Liver (tissue), 9 donors: ENCODE measurements around the gene ETS1. TPM values are rescaled to one million over a fixed set of nuclear protein-coding genes. Genes with fewer than 3 reads are reported as not detected.

ENCODE experiments used
- DNase-seq: peaks from one replicate; pipeline ENCODE4 v3.0.0-alpha.2; 2017; ENCODE audit warnings: low spot score
- H3K27ac ChIP-seq, 2 donors: one replicate each; pipeline ENCODE4 v1.7.0; 2013; ENCODE audit warnings: inconsistent platforms in 2 of 2, low read length in 2 of 2, control low read depth in 1 of 2, low read depth in 1 of 2, mild to moderate bottlenecking in 1 of 2
- H3K27me3 ChIP-seq, 4 donors: one replicate each; pipeline versions ENCODE4 v1.6.1 to v1.7.0; 2013; ENCODE audit warnings: low read length in 3 of 4, inconsistent platforms in 1 of 4, mild to moderate bottlenecking in 1 of 4, moderate library complexity in 1 of 4; ENCODE audit not compliant: control insufficient read depth in 4 of 4, insufficient read depth in 4 of 4
- H3K36me3 ChIP-seq, 4 donors: one replicate each; pipeline versions ENCODE4 v1.6.1 to v1.7.0; 2013; ENCODE audit warnings: low read length in 3 of 4, mild to moderate bottlenecking in 3 of 4, low read depth in 1 of 4, moderate library complexity in 1 of 4; ENCODE audit not compliant: control insufficient read depth in 4 of 4, insufficient read depth in 3 of 4
- H3K4me1 ChIP-seq, 4 donors: one replicate each; pipeline versions ENCODE4 v1.6.1 to v1.7.0; 2013; ENCODE audit warnings: low read length in 3 of 4, mild to moderate bottlenecking in 3 of 4, moderate library complexity in 1 of 4; ENCODE audit not compliant: control insufficient read depth in 4 of 4, insufficient read depth in 4 of 4
- H3K4me3 ChIP-seq, 3 donors: one replicate each; pipeline versions ENCODE4 v1.6.1 to v1.7.0; 2013; ENCODE audit warnings: low read length in 3 of 3, control low read depth in 1 of 3, low read depth in 1 of 3, mild to moderate bottlenecking in 1 of 3
- H3K9ac ChIP-seq, 2 donors: one replicate each; pipeline ENCODE4 v1.7.0; 2013; ENCODE audit warnings: low read length in 2 of 2, mild to moderate bottlenecking in 2 of 2, moderate library complexity in 2 of 2, control low read depth in 1 of 2, low read depth in 1 of 2
- H3K9me3 ChIP-seq, 4 donors: one replicate each; pipeline versions ENCODE4 v1.6.1 to v1.7.0; 2013; ENCODE audit warnings: low read length in 3 of 4; ENCODE audit not compliant: control insufficient read depth in 4 of 4
- CTCF ChIP-seq: fragments of 150-350 bp; IDR thresholded peaks from 2 replicates; pipeline ENCODE4 v1.5.1; 2017; ENCODE audit warnings: improper control_type of control experiment, low read depth, low read length; ENCODE audit not compliant: missing input control
- EGR1 ChIP-seq, 2 donors: IDR thresholded peaks; 2 replicates each; pipeline ENCODE4 v1.6.1; 2016 to 2018; ENCODE audit warnings: antibody characterized with exemption in 2 of 2, low read depth in 2 of 2
- FOXA1 ChIP-seq: IDR thresholded peaks from 2 replicates; pipeline ENCODE4 v1.6.1; 2016; ENCODE audit warnings: antibody characterized with exemption
- FOXA2 ChIP-seq: IDR thresholded peaks from 2 replicates; pipeline ENCODE4 v1.6.1; 2016; ENCODE audit warnings: antibody characterized with exemption
- HNF4G ChIP-seq: IDR thresholded peaks from 2 replicates; pipeline ENCODE4 v1.6.1; 2016; ENCODE audit warnings: antibody characterized with exemption
- JUND ChIP-seq, 2 donors: IDR thresholded peaks; 2 replicates each; pipeline ENCODE4 v1.6.1; 2016; ENCODE audit warnings: antibody characterized with exemption in 2 of 2
- RAD21 ChIP-seq, 2 donors: IDR thresholded peaks; 2 replicates each; pipeline ENCODE4 v1.6.1; 2016; ENCODE audit warnings: antibody characterized with exemption in 2 of 2, mild to moderate bottlenecking in 2 of 2
- REST ChIP-seq: IDR thresholded peaks from 2 replicates; pipeline ENCODE4 v1.6.1; 2016; ENCODE audit warnings: antibody characterized with exemption, mild to moderate bottlenecking
- SP1 ChIP-seq: IDR thresholded peaks from 2 replicates; pipeline ENCODE4 v1.6.1; 2018; ENCODE audit warnings: antibody characterized with exemption, mild to moderate bottlenecking
- YY1 ChIP-seq: IDR thresholded peaks from 2 replicates; pipeline ENCODE4 v1.6.1; 2016; ENCODE audit warnings: antibody characterized with exemption, mild to moderate bottlenecking
- WGBS: extraction: QIAGEN DNeasy Blood & Tissue Kit; methylation state at CpG from one replicate; pipeline ENCODE4 v1.1.7; 2013; 5-methylcytosine and 5-hydroxymethylcytosine counted together
- polyA plus RNA-seq, 2 donors: library from polyadenylated mRNA; stranded (reverse) in 1 of 2; unstranded in 1 of 2; fragments of 200-250 nt in 1 of 2; fragments of >200 nt in 1 of 2; fragmentation: Nextera tagmentation in 1 of 2; extraction: Ambion mirVana in 1 of 2; gene quantifications; one replicate each; pipeline versions ENCODE4 v1.2.1 to v1.2.3, GENCODE V29; 2013 to 2015
- total RNA-seq, 2 donors: library from RNA; depleted of rRNA; stranded (reverse); fragments of >200 nt; gene quantifications; one replicate each; pipeline ENCODE4 v1.2.3, GENCODE V29; 2014
- TF ChIP-seq, protein P1 (sequence below): IDR thresholded peaks from 2 replicates; pipeline ENCODE4 v1.6.1; 2016; ENCODE audit warnings: antibody characterized with exemption
- TF ChIP-seq, protein P2 (sequence below): IDR thresholded peaks from 2 replicates; pipeline ENCODE4 v1.6.1; 2016; ENCODE audit warnings: antibody characterized with exemption
- donor health status: healthy.
- donor health status: healthy.
- donor health status: healthy.
- donor health status: healthy.
- donor health status: healthy.

The ETS1 gene
- total and polyA plus RNA-seq, 4 donors: 4.8 to 30.0 (median 20.3) TPM

DNA sequence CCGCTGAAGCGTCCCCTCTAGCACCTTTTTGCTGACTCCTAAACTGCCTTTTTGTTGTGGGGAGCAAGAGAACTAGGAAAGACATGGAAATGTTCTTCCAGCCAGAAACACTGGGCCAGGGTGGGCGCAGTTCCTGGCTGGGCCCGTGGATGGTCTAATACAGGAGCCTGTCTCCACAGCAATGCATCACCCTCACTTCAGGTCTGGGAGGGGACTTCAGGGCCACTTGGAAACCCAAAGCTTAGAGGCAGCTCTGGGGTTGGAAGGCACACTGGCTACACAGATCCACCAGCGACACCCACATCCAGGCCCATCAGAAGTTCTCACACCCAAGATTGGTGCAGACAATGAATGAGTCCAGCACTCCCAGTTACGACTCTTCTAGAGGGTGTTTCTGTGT, 120.3 kb downstream of the ETS1 start:
- H3K36me3 ChIP-seq: peaks cover 0 to 2% (median 0%) of the 10 kb centered on the region in 4 donors
- H3K9me3 ChIP-seq: no peaks in the 10 kb centered on the region
- DNase-seq: no peak
- H3K4me3 ChIP-seq: no peak overlapping the region
- no peak for TF ChIP-seq CTCF
- no peak for TF ChIP-seq EGR1 (IDR thresholded peaks at IDR 0.05; ENCODE audit: low read depth in 2 of 2)
- TF ChIP-seq SP1: no peak
- TF ChIP-seq YY1: no peak
- TF ChIP-seq FOXA2: no peak
- TF ChIP-seq, protein P1, sequence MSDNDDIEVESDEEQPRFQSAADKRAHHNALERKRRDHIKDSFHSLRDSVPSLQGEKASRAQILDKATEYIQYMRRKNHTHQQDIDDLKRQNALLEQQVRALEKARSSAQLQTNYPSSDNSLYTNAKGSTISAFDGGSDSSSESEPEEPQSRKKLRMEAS: no peak
- no peak for TF ChIP-seq JUND (IDR thresholded peaks at IDR 0.05)
- no peak for TF ChIP-seq FOXA1
- TF ChIP-seq HNF4G: no peak
- TF ChIP-seq, protein P2, sequence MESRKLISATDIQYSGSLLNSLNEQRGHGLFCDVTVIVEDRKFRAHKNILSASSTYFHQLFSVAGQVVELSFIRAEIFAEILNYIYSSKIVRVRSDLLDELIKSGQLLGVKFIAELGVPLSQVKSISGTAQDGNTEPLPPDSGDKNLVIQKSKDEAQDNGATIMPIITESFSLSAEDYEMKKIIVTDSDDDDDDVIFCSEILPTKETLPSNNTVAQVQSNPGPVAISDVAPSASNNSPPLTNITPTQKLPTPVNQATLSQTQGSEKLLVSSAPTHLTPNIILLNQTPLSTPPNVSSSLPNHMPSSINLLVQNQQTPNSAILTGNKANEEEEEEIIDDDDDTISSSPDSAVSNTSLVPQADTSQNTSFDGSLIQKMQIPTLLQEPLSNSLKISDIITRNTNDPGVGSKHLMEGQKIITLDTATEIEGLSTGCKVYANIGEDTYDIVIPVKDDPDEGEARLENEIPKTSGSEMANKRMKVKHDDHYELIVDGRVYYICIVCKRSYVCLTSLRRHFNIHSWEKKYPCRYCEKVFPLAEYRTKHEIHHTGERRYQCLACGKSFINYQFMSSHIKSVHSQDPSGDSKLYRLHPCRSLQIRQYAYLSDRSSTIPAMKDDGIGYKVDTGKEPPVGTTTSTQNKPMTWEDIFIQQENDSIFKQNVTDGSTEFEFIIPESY: no peak
- no peak for TF ChIP-seq REST
- no peak for TF ChIP-seq RAD21 (IDR thresholded peaks at IDR 0.05)
- no peaks in the 10 kb centered on the region for H3K4me1 ChIP-seq
- H3K9ac ChIP-seq: no peak overlapping the region
- 90% methylated on average over 6 of the region's 6 CpGs for WGBS
- peak overlapping the region; percentile 56 to 68 for H3K27ac ChIP-seq
- no peaks in the 10 kb centered on the region for H3K27me3 ChIP-seq

DNA sequence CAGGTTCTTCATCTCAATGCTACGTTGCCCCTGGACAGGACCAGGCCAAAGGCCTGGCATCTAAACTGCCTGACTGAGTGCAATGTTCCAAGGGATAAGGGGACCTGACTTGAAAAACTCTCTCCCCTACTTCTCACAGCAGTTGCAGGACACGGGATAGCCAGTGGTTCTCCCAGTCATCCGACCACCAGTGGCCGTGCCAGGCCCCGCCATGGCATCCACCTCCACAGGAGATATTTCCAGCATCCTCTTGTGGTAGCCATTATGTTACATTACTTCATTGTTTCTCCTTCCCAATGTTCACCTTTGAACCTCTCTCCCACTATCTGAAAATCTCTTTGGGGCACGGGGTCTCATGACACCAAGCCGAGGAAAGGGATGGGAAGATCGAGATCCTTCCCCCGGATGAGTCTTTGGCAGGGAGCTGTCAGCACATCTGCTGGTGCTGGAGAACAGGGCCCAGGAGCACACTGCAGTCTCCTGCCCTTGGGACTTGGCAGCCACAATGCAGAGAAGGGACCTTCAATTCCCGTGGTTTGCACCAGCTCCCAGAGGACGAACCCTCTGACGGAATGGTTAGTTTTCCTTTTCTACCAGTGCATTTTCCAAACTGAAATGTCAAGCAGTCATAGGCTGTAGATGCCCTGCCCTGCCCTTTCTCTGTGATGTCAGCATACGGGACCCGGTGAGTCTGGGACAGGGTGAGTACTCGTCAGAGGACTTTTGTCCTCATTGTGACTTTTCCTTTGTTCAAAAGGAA, 121.2 kb downstream of the ETS1 start:
- peak overlapping the region; percentile 56 to 68 for H3K27ac ChIP-seq
- DNase-seq: no peak
- H3K9me3 ChIP-seq: no peaks in the 10 kb centered on the region
- no peaks in the 10 kb centered on the region for H3K4me1 ChIP-seq
- no peak for TF ChIP-seq RAD21 (IDR thresholded peaks at IDR 0.05)
- TF ChIP-seq HNF4G: no peak
- H3K9ac ChIP-seq: no peak overlapping the region
- 78% methylated on average over 15 of the region's 15 CpGs for WGBS
- peaks cover 0 to 3% (median under 1%) of the 10 kb centered on the region in 4 donors for H3K36me3 ChIP-seq
- no peak overlapping the region for H3K4me3 ChIP-seq
- no peaks in the 10 kb centered on the region for H3K27me3 ChIP-seq
